HG03139 (cell line): Measurements from ENCODE around the gene ADAMTSL4.
A peak's percentile ranks its signal among the peaks of the same experiment; 100 is the strongest.
"Not testable (repeated sequence)": the region's sequence is repeated elsewhere in the genome, so short reads cannot be mapped to it uniquely, and the experiment has no call there.

ENCODE experiments used
- ATAC-seq: cut with Tn5 transposase; IDR thresholded peaks from one replicate; pipeline ENCODE4 v1.9.1; 2021; ENCODE audit not compliant: unreplicated experiment

The ADAMTSL4 gene

DNA sequence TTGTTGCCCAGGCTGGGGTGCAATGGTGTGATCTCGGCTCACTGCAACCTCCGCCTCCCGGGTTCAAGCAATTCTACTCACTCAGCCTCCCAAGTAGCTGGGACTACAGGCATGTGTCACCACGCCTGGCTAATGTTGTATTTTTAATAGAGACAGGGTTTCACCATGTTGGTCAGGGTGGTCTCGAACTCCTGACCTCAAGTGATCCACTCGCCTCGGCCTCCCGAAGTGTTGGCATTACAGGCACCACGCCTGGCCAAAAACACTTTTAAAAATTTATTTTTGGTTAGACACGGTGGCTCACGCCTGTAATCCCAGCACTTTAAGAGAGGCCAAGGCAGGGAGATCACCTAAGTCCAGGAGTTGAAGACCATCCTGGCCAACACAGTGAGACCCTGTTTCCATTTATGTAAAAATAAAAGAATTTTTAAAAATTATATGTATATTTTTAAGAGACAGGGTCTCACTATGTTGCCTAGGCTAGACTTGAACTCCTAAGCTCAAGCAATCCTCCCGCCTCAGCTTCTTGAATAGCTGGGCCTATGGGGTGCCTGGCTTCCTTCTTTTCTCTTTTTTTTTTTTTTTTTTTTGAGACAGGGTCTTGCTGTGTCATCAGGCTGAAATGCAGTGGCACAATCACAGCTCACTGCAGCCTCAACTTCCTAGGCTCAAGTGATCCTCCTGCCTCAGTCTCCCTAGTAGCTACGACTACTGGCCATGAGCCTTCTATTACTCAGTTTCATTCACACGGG lies 16.2 kb downstream of the ADAMTSL4 start:
- not testable (repeated sequence) for ATAC-seq

DNA sequence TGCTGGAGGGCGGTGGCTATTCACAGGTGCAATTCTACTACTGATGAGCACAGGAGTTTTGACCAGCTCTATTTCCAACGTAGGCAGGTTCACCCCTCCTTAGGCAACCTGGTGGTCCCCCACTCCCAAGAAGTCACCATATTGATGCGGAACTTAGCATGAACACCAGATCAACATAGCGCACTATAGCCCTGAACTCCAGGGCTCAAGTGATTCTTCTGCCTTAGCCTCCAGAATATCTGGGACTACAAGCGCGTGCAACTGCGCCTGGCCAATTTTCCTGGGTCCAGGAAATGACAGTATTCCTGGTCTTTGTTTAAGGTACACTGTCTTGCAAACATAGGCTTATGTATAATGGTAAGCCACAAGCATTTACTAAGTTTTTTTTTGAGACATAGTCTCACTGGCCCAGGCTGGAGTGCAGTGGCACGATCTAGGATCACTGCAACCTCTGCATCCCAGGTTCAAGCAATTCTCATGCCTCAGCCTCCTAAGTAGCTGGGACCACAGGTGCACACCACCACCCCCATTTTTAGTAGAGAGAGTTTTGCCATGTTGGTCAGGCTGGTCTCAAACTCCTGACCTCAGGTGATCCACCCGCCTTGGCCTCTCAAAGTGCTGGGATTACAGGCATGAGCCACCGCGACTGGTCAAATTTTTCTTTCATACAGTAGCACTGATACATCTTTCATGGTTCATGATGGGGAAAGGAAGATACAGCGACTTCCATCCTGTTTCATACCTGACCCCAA lies 17.6 kb downstream of the ADAMTSL4 start:
- no peak for ATAC-seq

DNA sequence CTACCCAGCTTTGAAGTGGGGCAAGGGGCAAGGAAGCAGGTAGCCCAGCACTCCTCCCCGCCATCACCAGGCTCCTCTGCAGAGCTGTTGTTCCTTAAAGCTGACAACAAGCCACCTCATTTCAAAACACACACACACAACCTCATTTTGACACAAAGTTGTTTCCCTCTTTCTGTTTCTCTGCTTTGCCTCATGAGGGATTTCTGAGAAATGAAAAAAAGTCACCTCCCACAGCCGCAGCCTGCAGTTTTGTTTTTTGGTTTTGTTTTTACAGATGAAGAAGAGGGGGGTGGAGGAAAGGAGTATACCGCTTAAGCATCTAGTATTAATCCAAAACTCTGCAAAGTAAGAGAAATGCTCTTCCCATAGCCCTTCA lies 18.1 kb downstream of the ADAMTSL4 start:
- peak; percentile 25 for ATAC-seq

DNA sequence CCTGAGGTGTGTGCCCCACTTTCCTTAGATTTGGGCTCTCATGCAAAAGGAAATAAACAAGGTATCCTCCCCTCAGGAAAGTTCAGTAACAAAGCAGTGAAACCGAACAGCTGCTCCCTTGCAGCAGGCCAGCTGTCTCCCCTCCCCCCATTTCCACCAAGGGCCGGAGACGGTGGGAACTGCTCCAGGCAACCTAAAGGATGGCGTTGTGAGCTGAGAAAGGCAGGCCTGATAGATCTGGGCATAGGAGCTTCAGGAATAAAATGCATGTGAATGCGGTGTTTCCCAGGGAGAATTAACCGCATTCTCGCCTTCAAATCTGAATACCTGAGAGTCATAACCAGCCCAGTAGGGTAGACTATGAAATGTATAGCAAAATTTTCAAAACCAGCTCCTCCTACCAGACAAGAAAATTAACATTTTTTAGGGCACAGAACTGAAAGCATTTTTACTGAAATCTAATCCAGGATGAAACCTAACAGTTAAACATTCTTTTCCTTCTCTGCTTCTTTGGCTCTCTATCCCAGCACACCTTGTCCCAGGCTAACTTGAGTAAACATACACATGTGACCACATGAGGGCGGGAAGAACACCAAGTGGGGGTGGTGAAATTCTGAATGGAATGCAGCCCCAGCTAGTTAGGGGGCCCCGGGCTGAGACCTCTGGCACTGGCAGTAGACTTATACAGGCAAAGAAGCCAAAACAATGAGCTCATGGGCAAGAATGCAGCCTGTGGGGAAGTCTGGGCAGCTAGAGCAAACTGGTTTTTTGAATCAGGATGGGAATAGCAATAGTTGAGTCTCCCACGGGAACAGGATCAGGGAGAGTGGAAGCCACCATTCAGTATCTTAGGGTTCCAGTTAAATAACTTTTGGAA lies 18.7 kb downstream of the ADAMTSL4 start:
- ATAC-seq = peak; percentile 13

DNA sequence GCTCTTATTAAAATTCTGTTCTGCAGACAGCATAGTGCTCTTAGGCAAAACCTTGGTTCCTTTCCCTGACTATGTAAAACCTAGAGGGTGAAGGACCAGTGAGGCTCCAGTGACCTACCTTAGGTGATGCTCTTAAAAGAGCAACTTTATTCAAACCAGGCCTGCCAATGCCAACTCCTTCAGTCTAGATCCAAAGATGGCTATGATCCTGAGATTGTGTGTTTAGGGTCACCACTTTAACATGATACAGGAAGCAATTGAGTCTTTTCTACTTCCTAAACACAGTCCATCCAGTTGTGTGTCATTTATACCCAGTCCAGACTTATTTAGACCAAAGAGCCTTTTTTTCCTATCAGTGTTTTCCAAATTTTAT lies 19.4 kb downstream of the ADAMTSL4 start:
- no peak for ATAC-seq

DNA sequence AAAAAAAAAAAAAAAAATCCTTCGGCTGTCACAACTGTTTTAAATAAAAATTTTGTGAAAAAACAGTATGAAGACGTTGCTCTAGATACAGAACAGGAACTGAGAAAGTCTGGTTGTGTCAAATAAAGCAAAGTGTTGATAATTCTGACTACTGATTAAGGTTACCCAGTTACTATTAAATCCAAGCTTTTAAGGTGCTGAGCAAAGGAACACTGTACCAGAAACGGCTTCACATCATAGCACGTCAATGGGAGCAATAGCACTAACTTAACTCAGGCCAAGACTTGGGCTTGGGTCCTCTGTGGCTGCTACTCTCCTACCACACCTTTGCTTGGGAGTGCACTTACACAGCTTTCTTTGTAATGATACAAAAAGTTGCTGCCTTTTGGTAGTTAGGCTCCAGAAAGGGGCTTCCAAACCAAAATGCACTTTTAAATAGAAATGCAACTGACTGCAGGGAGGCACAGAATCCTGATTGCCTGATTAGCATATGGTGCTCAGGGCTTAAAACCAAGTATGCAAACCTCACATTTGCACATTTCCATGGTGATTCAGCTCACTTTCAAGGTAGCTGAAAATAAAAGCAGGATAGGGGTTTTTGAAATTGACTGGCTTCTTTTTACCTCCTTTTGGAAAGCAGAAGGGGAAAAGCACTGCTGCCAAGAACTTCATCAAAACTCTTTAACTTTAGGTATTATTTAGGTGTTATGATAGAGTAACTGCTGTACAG lies 23.9 kb downstream of the ADAMTSL4 start:
- ATAC-seq = no peak

DNA sequence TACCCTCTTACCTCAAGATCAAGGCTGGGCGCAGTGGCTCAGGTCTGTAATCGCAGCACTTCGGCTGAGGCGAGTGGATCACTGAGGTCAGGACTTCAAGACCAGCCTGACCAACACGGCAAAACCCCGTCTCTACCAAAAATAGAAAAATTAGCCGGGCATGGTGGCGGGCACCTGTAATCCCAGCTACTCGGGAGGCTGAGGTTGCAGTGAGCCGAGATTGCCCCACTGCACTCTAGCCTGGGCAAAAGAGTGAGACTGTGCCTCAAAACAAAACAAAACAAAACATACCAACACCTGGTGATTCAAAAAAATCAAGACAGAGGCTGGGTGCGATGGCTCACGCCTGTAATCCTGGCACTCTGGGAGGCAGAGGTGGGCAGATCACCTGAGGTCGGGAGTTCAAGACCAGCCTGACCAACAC lies 24.5 kb downstream of the ADAMTSL4 start:
- ATAC-seq = not testable (repeated sequence)

DNA sequence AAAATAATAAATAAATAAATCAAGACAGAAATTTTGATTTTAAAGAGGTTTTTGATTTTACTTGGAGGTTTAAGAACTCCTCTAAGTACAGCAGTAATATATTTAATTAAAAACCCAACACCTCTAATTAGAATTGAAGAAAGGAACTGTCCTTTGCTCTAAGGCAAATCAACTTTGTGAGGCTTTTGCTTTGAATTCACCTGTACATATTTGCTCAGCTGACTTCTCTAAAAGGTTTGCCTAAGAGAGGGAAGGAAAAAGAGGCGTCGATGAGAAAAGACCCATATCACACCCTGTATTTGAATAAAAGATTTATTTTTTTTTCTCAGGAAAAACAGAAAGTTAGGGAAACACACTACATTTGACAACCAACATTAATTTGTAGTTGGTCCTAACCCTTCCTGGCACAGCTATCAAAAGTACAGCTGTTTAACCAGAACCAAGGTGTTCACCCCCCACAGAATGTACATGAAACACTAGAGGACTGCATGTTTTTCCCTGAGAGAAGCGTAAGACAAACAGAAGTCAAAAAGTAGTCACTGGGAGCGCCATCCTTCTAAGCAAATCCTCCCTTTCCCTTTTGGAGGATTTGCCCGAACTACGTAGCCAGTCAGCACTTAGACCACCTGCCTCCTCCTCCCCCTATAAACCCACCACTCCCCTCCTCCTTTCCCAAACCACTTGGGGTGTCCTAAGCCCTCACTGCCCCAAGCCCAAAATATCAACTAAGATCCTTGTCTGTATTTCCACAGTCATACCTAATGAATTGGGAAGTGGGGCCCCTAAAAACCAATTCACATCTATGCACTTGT lies 25.3 kb downstream of the ADAMTSL4 start:
- ATAC-seq = no peak

DNA sequence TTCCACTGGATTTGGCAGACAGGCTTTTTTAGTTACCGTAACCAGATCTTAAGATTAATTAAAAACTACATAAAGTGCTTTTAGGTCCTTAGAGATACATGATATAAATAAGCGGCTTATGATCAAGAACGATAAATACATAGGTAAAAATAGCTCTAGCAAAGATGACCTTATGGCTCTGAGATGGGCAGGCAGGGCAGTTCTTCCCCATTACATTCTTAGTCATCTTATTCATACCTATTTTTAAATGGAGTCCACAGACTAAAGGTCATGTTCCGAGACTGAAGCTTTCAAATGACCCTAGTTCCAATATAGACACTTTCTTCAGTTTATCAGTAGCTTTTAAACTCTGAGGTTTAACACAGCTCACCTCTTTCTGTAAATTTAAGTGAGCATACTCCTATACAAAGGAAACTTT lies 25.9 kb downstream of the ADAMTSL4 start:
- no peak for ATAC-seq

DNA sequence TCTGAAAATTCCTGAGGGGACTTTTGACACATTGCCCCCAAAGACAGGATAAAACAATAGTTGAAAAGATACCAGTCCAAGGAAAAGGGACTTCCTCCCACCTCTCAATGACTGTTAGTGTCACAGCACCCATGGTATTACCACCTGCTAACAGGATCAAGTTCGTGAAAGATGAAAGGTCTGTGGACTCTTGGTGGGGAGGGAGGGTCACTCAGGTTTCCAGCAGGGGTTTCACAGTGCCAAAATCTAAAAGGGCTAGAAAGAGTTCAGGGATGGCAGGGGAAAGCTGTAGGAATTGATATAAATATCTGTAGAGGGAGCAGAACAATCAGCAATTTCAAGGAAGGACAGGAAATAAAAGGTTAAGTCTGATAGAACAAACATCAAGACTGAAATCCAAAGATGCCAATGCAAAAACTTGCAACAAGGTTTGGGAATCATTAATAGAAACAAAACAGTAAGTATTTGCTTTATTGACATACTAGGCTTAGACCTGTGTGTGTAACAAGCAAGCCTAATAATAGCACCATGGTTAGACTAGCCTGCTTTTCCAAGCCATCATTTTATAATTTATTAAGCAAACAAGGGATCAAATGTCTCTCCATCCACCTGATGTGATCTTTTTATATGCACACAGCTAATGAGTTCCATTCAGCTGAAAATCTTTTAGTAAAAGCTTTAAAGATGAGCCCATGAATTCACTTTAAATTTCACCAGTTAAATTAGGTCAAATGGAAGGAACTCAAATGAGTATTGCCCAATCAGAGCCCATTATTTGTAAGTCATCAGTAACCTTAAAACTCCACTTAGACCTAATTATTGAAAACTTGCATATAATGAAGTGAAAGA lies 26.5 kb downstream of the ADAMTSL4 start:
- no peak for ATAC-seq

DNA sequence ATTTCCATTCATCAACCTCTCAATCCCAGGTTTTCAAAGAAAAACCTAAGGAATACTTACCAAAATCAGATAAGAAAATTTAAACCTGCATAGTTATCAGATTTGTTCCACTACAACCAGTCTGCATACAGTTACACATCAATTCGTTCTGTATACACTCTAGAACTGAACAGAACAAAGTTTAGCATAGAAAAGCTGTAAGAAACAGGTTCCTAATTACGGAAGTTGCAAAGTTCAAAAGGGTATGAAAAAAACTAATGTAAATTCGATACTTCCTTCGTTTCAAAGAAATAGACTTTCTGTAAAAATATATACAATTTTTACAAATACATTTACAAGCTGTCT lies 27.1 kb downstream of the ADAMTSL4 start:
- ATAC-seq = no peak

DNA sequence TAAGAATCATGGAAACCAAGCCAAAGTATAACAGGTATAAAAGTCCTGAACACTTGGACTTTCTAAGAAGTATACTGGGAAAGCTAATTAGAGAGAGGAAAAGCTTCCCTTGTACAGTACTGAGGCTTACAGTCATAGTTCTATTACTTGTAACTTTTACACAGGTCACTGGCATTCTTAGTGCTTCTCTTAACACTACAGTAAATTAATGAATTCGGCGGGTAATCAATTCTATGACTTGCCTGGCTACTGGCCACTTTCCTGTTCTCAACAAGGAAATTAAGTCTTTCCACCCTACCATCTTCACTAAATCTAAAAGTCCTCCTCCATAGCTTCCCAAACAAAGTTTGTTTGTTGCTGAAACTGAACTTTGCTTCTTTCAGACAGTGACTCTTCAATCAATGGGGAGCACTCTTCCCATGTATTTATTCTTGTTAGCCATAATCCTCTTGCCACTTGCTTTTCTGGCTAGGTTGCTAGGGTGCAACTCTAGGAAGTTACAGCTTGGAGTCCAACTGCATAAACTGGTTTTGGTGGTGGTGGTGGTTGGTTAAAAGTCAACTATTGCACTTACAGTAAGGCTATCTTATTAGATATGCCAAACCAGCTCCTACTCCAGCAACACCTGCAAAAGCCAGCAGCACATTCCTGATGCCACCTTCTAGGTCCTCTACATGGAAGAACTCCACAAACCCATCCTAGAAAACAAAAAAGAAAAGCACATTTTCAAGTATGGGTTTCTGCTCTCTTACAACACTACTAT lies 27.8 kb downstream of the ADAMTSL4 start:
- no peak for ATAC-seq

DNA sequence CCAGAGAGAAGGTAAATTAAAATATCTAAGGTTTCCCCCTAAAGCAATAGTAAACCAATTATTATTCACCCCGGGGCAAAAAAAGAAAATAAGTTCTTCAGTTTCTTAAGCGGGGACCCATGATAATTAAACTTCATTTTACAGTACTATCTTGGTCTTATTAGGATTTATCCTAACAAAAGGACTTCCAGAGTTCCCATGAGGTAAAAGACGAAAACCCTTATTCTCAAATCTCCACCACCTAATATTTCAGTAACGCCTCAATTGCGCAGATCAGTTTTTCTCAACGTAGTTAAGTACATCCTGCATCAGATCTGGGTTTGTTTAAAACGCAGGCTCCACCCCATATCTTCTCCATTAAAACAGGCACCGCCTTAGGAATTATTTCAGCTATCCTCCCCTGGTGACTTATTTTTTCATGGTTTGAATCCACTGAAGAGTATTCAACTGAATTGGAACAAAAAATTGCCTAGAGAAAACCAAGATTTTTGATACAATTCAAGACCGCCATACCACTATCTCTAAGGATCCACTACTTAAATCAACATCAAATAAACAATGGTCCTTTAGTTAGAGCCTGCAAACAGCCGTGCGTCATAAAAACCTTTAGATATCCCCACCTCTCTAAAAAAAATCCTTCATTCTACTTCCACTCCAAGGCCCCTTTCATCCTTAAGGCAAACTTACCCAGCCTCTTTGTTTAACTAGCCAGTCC lies 28.5 kb downstream of the ADAMTSL4 start:
- no peak for ATAC-seq

DNA sequence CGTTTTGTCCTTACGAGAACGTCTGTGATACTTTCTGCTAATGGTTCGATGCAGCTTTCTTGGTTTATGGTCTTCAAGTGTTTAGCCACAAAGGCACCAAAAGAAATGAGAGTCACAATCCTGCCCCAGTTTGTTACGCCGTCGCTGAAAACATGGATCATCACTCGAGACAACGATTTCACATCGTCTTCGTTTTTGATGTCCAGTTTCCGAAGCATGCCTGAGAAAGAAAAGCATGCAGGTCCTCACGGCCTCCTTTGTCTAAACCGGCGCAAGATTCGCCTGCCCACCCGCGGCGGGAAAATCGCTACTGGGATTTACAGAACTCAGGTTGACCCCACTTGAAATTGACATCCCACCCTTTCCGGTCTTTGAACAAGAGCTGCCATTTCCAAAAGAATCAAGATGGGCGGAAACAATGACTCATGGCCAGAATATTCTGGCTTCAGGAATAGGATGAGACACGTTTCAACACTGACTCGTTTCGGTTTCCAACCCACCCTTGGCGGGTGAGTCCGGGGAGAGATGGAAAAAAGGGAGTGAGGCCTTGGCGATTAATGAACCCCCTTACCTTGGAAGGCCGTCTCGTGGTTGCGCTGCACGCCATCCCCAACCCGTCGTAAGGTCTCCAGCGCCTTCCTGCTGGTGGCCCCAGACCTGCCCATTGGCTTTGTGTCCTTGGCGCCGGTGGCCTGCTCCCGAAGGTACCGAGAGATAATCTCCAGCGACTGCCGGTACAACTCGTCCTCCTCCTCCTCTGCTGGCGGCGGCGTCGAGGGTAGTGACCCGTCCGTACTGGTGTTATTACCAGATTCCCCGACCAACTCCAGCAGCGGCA lies 29.3 kb downstream of the ADAMTSL4 start:
- no peak for ATAC-seq

DNA sequence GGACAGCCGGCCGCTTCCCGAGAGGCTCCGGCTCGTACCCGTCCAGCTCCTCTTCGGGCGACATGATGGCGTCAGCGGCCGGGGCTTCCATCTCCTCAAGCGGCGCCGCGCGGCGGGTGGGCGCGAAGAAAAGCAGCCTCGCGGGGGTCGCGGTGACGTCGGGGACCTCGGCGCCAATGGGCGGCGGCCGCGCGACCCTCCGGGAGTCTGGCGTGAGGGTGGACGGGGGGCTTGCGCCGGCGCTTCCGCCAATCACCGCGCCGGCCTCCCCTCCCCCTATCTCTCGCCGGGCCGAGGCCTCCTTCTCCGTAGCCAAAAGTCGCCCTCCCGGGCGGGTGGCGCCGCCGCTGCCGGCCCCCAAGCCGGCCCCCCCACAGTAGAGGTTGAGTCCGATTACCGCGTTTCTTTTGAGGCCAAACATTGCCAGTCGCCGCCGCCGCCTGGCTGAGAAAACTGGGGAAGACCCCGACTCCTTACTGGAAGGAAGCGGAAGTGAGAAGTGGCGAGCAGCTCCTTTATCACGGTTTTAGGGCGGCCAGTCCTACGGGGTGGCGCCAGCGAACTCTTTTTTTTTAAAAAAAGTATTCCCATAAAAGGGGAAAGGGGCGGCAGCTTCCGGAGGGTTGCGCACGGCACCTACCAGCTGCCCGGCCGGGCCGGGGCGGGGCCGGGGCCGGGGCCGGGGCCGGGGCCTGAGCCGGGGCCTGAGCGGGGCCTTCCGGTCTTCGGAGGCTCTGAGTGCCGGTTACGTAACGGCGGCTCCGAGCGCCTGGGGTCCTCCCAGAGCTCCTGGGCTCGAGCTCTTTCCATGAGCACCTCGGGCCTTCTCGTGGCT lies 30.1 kb downstream of the ADAMTSL4 start, which contains the start of gene MCL1:
Gene MCL1 (minus strand): TSS at position 501 of the 835 bp plus-strand sequence. CDS start 80 bp downstream, at position 421.
- ATAC-seq = peak; percentile 84
